Left lung (tissue), 10 donors: Measurements from ENCODE around the gene PLCZ1. TPM values are rescaled to one million over a fixed set of nuclear protein-coding genes. Genes with fewer than 3 reads are reported as not detected.

Experiments
- ATAC-seq: fragments of 200-7000 bp; cut with Tn5 transposase; one replicate; pipeline ENCODE4 v1.9.1; 2020; ENCODE audit warnings: moderate library complexity
- DNase-seq, 4 donors: peaks; one replicate each; pipeline ENCODE4 v3.0.0-alpha.2; 2013 to 2020
- H3K27ac ChIP-seq, 2 donors: fragments of 200-600 bp; sonication (generic) in 1 of 2; one replicate each; pipeline versions ENCODE4 v1.5.0 to v1.8.0; 2020 to 2021
- H3K27me3 ChIP-seq, 2 donors: fragments of 200-600 bp; sonication (generic) in 1 of 2; one replicate each; pipeline versions ENCODE4 v1.5.0 to v1.8.0; 2020 to 2021
- H3K36me3 ChIP-seq, 2 donors: fragments of 200-600 bp; sonication (generic) in 1 of 2; one replicate each; pipeline versions ENCODE4 v1.5.0 to v1.8.0; 2020 to 2021
- H3K4me1 ChIP-seq, 2 donors: fragments of 200-600 bp; one replicate each; pipeline ENCODE4 v1.8.0; 2021
- H3K4me3 ChIP-seq, 2 donors: fragments of 200-600 bp; sonication (generic) in 1 of 2; one replicate each; pipeline versions ENCODE4 v1.5.0 to v1.8.0; 2020 to 2021; ENCODE audit warnings: mild to moderate bottlenecking in 1 of 2
- H3K9me3 ChIP-seq, 2 donors: fragments of 200-600 bp; sonication (generic) in 1 of 2; one replicate each; pipeline versions ENCODE4 v1.5.0 to v1.8.0; 2020 to 2021
- intact Hi-C, 2 donors: fragments of 100-400 bp; cut with DNase I; formaldehyde crosslinking; loops; one replicate each; pipeline versions ENCODE4 v1.11.2 to v1.14.2; 2022
- polyA plus RNA-seq, 6 donors: library from polyadenylated mRNA; unstranded; fragments of 120-200 nt; gene quantifications; one replicate each; pipeline ENCODE4 v1.2.1, GENCODE V29; 2013; ENCODE audit not compliant: insufficient read length in 6 of 6
- total RNA-seq, 2 donors: library from RNA; stranded (reverse); fragmentation: NEBNext Ultra II Directional; extraction: Animal tissue kit (Norgen Biotek cat#: 25700); gene quantifications; one replicate each; pipeline ENCODE4 v1.2.1, GENCODE V29; 2021
- TF ChIP-seq, protein P1 (sequence below), 2 donors: fragments of 200-600 bp; sonication (generic) in 1 of 2; IDR thresholded peaks; one replicate each; pipeline versions ENCODE4 v1.5.0 to v1.8.0; 2021; ENCODE audit warnings: antibody characterized with exemption in 2 of 2
- donor health status: DM: no; HTN: yes; CAD: no.
- donor health status: DM: no; HTN: no; CAD: no.

The PLCZ1 gene
- total and polyA plus RNA-seq, 8 donors = 1.5 to 3.0 (median 2.2) TPM; not detected in 2

DNA sequence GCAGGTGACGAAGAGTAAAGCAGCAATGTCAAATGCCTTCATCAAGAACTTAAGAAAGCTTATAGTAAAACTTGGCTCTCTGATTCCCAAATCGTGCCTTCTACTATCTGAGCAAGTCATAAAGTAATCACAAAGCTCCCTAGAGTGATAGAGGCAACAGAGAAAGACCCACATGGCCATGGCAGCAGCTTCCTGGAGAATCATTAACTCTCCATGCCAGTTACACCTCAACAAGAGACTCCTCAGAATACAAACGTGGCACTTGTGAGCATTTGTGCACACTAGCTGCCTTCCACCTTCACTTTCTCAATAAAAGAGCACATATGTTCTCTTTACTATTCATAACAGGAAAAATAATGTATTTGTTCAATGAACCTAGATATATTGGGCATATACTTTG lies 48.0 kb downstream of the PLCZ1 start:
- intact Hi-C loops = no loop called here
- Histone ChIP-seq H3K4me3 (no peak overlapping the region), H3K27ac (no peak overlapping the region), H3K27me3 (no peaks in the 10 kb centered on the region), H3K9me3 (no peaks in the 10 kb centered on the region), H3K36me3 (no peaks in the 10 kb centered on the region), H3K4me1 (no peaks in the 10 kb centered on the region)
- no peak for ATAC-seq
- TF ChIP-seq, protein P1, sequence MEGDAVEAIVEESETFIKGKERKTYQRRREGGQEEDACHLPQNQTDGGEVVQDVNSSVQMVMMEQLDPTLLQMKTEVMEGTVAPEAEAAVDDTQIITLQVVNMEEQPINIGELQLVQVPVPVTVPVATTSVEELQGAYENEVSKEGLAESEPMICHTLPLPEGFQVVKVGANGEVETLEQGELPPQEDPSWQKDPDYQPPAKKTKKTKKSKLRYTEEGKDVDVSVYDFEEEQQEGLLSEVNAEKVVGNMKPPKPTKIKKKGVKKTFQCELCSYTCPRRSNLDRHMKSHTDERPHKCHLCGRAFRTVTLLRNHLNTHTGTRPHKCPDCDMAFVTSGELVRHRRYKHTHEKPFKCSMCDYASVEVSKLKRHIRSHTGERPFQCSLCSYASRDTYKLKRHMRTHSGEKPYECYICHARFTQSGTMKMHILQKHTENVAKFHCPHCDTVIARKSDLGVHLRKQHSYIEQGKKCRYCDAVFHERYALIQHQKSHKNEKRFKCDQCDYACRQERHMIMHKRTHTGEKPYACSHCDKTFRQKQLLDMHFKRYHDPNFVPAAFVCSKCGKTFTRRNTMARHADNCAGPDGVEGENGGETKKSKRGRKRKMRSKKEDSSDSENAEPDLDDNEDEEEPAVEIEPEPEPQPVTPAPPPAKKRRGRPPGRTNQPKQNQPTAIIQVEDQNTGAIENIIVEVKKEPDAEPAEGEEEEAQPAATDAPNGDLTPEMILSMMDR (IDR thresholded peaks at IDR 0.05) = no peak
- no peak for DNase-seq

DNA sequence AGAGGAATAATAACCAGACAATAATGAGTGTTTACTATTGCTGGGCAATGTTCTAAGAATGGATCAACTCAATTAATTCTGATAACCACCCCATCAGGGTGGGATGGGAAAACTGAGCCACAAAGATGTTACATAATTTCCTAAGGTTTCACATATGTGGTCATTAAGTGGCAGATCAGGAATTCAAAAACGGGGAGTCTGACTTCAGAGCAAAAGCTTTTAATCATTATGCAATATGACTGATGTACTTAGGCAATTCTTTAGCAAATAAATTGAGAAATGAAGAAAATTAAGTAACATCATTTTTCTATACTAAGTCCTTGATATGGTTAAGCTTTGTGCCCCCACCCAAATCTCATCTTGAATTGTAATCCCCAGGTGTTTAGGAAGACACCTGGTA lies 53.4 kb downstream of the PLCZ1 start:
- no peak overlapping the region for H3K27ac ChIP-seq
- no peaks in the 10 kb centered on the region for H3K27me3 ChIP-seq

GRCh38 chr12:18683327-18684013 lies 54.3 kb downstream of the PLCZ1 start:
- DNase-seq (no peak), ATAC-seq (no peak)
- TF ChIP-seq, protein P1 (IDR thresholded peaks at IDR 0.05) = no peak
- no peaks in the 10 kb centered on the region for H3K36me3 ChIP-seq
- H3K4me3 ChIP-seq = no peak overlapping the region
- no peak overlapping the region for H3K27ac ChIP-seq
- H3K9me3 ChIP-seq = no peaks in the 10 kb centered on the region
- no peaks in the 10 kb centered on the region for H3K27me3 ChIP-seq
- intact Hi-C loops = no loop called here
- H3K4me1 ChIP-seq = no peaks in the 10 kb centered on the region

More for the DNA sequence above, 53.4 kb downstream of the PLCZ1 start:
- Histone ChIP-seq H3K36me3 (no peaks in the 10 kb centered on the region), H3K4me3 (no peak overlapping the region), H3K4me1 (no peaks in the 10 kb centered on the region), H3K9me3 (no peaks in the 10 kb centered on the region)
- intact Hi-C loops = no loop called here
- ATAC-seq (no peak), DNase-seq (no peak)
- TF ChIP-seq, protein P1 (IDR thresholded peaks at IDR 0.05) = no peak

DNA sequence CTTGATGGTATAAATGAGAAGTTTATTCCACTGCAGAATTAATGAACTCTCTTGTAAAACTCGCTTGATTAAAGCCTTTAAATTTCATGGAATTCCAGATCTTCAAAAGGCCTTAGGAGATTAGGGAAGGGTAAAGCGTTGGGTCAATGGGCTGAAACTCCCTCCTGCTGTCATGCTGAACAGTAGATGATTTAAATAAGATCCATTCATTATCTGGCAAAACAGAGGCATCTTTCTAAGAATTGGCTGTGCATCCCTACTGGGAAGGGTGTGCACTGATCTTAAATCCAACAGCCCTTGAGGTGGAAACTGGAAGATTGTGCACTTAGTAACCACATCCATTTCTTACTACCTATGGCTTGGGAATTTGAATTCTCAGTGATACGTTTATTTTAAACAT lies 56.0 kb downstream of the PLCZ1 start:
- intact Hi-C loops = no loop called here
- no peaks in the 10 kb centered on the region for H3K4me1 ChIP-seq
- TF ChIP-seq, protein P1 (IDR thresholded peaks at IDR 0.05) = no peak
- no peaks in the 10 kb centered on the region for H3K9me3 ChIP-seq
- no peak overlapping the region for H3K27ac ChIP-seq
- ATAC-seq (no peak), DNase-seq (no peak)
- H3K36me3 ChIP-seq = no peaks in the 10 kb centered on the region
- H3K27me3 ChIP-seq = no peaks in the 10 kb centered on the region
- H3K4me3 ChIP-seq = no peak overlapping the region

DNA sequence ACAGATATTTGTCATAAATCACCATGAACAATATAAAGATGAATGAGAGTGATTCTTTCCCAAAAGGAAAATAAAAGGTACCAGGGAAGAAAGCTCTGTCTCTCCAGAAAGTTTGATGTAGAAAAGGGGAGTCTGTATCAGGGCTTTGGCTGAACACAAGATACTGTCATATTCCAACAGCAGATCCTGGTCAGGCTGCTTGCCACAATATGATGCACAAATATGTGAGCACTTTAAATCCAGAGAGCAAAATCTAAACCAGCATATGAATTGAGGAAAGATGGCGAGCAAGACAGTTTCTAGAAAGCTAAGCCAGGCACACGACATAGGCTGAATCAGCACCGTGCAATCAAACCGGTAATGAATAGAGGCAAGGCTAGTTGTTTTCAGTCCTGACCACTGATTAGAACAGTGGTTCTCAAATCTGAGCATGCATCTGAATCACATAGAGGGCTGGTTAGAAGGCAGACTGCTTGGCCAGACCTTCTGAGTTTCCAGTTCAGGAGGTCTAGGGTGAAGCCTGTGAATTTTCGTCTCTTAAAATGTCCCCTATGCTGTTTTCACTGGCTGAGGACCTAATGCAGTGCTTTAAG lies 60.7 kb downstream of the PLCZ1 start:
- TF ChIP-seq, protein P1 (IDR thresholded peaks at IDR 0.05) = no peak
- no peak overlapping the region for H3K27ac ChIP-seq

More for the DNA sequence above, 60.7 kb downstream of the PLCZ1 start:
- no peaks in the 10 kb centered on the region for H3K27me3 ChIP-seq
- no peaks in the 10 kb centered on the region for H3K4me1 ChIP-seq
- H3K9me3 ChIP-seq = no peaks in the 10 kb centered on the region
- intact Hi-C loops = no loop called here
- DNase-seq (no peak), ATAC-seq (no peak)
- no peaks in the 10 kb centered on the region for H3K36me3 ChIP-seq
- H3K4me3 ChIP-seq = no peak overlapping the region
